Activated CD4-positive, CD25-positive, alpha-beta regulatory T cell treated with anti-CD3 and anti-CD28 coated beads, Interleukin-2, amount 50 U/mL, for 16 hours (primary cell): ENCODE results near the gene NR6A1.

Experiments used
- DNase-seq: peaks from one replicate; pipeline ENCODE4 v3.0.0-alpha.2; 2020; ENCODE audit warnings: low read depth, low spot score

NR6A1 gene

GRCh38 chr9:124795881-124796431 lies 24.8 kb upstream of the NR6A1 start:
- DNase-seq: no peak

- no peak for DNase-seq
Measured at GRCh38 chr9:124794902-124795491, 23.9 kb upstream of the NR6A1 start.

- DNase-seq: no peak
Measured at GRCh38 chr9:124793015-124793541, 22.0 kb upstream of the NR6A1 start.

- DNase-seq: no peak
Measured at GRCh38 chr9:124792257-124793014, 21.3 kb upstream of the NR6A1 start.

- DNase-seq: no peak
Measured at GRCh38 chr9:124790801-124791505, 19.8 kb upstream of the NR6A1 start.

GRCh38 chr9:124790301-124790700 lies 19.2 kb upstream of the NR6A1 start:
- DNase-seq: no peak

- DNase-seq: no peak
Measured at GRCh38 chr9:124789531-124789930, 18.4 kb upstream of the NR6A1 start.

GRCh38 chr9:124788542-124789217 lies 17.6 kb upstream of the NR6A1 start:
- DNase-seq: no peak

- DNase-seq: no peak
Measured at GRCh38 chr9:124786881-124787573, 15.9 kb upstream of the NR6A1 start.

- no peak for DNase-seq
Measured at GRCh38 chr9:124784509-124784908, 13.4 kb upstream of the NR6A1 start.

GRCh38 chr9:124783830-124784229 lies 12.7 kb upstream of the NR6A1 start:
- DNase-seq: no peak

- DNase-seq: no peak
Measured at GRCh38 chr9:124782661-124783574, 11.8 kb upstream of the NR6A1 start.

- no peak for DNase-seq
Measured at GRCh38 chr9:124781967-124782660, 11.0 kb upstream of the NR6A1 start.

GRCh38 chr9:124780757-124781151 lies 9.6 kb upstream of the NR6A1 start:
- DNase-seq: no peak

GRCh38 chr9:124780060-124780756 lies 9.1 kb upstream of the NR6A1 start:
- no peak for DNase-seq

GRCh38 chr9:124779368-124780059 lies 8.4 kb upstream of the NR6A1 start:
- no peak for DNase-seq

GRCh38 chr9:124778575-124779367 lies 7.7 kb upstream of the NR6A1 start:
- DNase-seq: no peak
